Activated naive CD4-positive, alpha-beta T cell treated with anti-CD3 and anti-CD28 coated beads, Interleukin-2, amount 50 U/mL, for 24 hours (primary cell): ENCODE results near the gene RBMS3.
"Not testable (repeated sequence)": the region's sequence is repeated elsewhere in the genome, so short reads cannot be mapped to it uniquely, and the experiment has no call there.

Experiments
- H3K27ac Mint-ChIP-seq: one replicate; pipeline ENCODE4 v1.8.0; 2021; ENCODE audit warnings: mild to moderate bottlenecking, mixed read lengths
- H3K27me3 Mint-ChIP-seq: one replicate; pipeline ENCODE4 v1.8.0; 2021; ENCODE audit warnings: mixed read lengths
- H3K36me3 Mint-ChIP-seq: one replicate; pipeline ENCODE4 v1.8.0; 2021; ENCODE audit warnings: mixed read lengths
- H3K4me1 Mint-ChIP-seq: one replicate; pipeline ENCODE4 v1.8.0; 2021; ENCODE audit warnings: mixed read lengths
- H3K4me3 Mint-ChIP-seq: one replicate; pipeline ENCODE4 v1.8.0; 2021; ENCODE audit warnings: mild to moderate bottlenecking, mixed read lengths
- H3K9me3 Mint-ChIP-seq: one replicate; pipeline ENCODE4 v1.8.0; 2021; ENCODE audit warnings: mixed read lengths

Gene RBMS3

GRCh38 chr3:29438580-29438979 is 157.7 kb downstream of the RBMS3 start:
- H3K4me1 Mint-ChIP-seq, result no peaks in the 10 kb centered on the region

GRCh38 chr3:29440413-29441305 is 159.8 kb downstream of the RBMS3 start:
- H3K4me1 Mint-ChIP-seq, result no peaks in the 10 kb centered on the region
- H3K9me3 Mint-ChIP-seq, result peaks cover 14% of the 10 kb centered on the region
- H3K36me3 Mint-ChIP-seq, result no peaks in the 10 kb centered on the region
- peaks cover 5% of the 10 kb centered on the region for H3K27me3 Mint-ChIP-seq
- H3K4me3 Mint-ChIP-seq, result no peak overlapping the region
- no peak overlapping the region for H3K27ac Mint-ChIP-seq

More at GRCh38 chr3:29438580-29438979, 157.7 kb downstream of the RBMS3 start:
- H3K36me3 Mint-ChIP-seq, result no peaks in the 10 kb centered on the region
- H3K27ac Mint-ChIP-seq, result no peak overlapping the region
- peaks cover 5% of the 10 kb centered on the region for H3K27me3 Mint-ChIP-seq
- H3K9me3 Mint-ChIP-seq, result peaks cover 5% of the 10 kb centered on the region
- no peak overlapping the region for H3K4me3 Mint-ChIP-seq

- H3K36me3 Mint-ChIP-seq, result no peaks in the 10 kb centered on the region
- no peak overlapping the region for H3K27ac Mint-ChIP-seq
- peaks cover 5% of the 10 kb centered on the region for H3K27me3 Mint-ChIP-seq
- no peaks in the 10 kb centered on the region for H3K4me1 Mint-ChIP-seq
- no peak overlapping the region for H3K4me3 Mint-ChIP-seq
- H3K9me3 Mint-ChIP-seq, result peaks cover 14% of the 10 kb centered on the region
Measured at GRCh38 chr3:29441422-29441821, 160.6 kb downstream of the RBMS3 start.

GRCh38 chr3:29447946-29448627 is 167.2 kb downstream of the RBMS3 start:
- Mint-ChIP-seq H3K36me3 (no peaks in the 10 kb centered on the region), H3K4me3 (no peak overlapping the region), H3K27me3 (no peaks in the 10 kb centered on the region), H3K27ac (no peak overlapping the region), H3K4me1 (no peaks in the 10 kb centered on the region), H3K9me3 (peaks cover 9% of the 10 kb centered on the region)

- Mint-ChIP-seq H3K27me3 (no peaks in the 10 kb centered on the region), H3K4me1 (no peaks in the 10 kb centered on the region), H3K27ac (no peak overlapping the region), H3K36me3 (no peaks in the 10 kb centered on the region), H3K4me3 (no peak overlapping the region), H3K9me3 (no peaks in the 10 kb centered on the region)
Measured at GRCh38 chr3:29451920-29452319, 171.0 kb downstream of the RBMS3 start.

- no peaks in the 10 kb centered on the region for H3K36me3 Mint-ChIP-seq
- no peaks in the 10 kb centered on the region for H3K4me1 Mint-ChIP-seq
- no peak overlapping the region for H3K27ac Mint-ChIP-seq
- no peaks in the 10 kb centered on the region for H3K9me3 Mint-ChIP-seq
- no peak overlapping the region for H3K4me3 Mint-ChIP-seq
- no peaks in the 10 kb centered on the region for H3K27me3 Mint-ChIP-seq
Measured at GRCh38 chr3:29452934-29453283, 172.0 kb downstream of the RBMS3 start.

- H3K27ac Mint-ChIP-seq, result no peak overlapping the region
- no peak overlapping the region for H3K4me3 Mint-ChIP-seq
- no peaks in the 10 kb centered on the region for H3K36me3 Mint-ChIP-seq
- H3K4me1 Mint-ChIP-seq, result no peaks in the 10 kb centered on the region
- H3K9me3 Mint-ChIP-seq, result no peaks in the 10 kb centered on the region
- H3K27me3 Mint-ChIP-seq, result no peaks in the 10 kb centered on the region
Measured at GRCh38 chr3:29453284-29454001, 172.6 kb downstream of the RBMS3 start.

- no peak overlapping the region for H3K4me3 Mint-ChIP-seq
- H3K27me3 Mint-ChIP-seq, result no peaks in the 10 kb centered on the region
- H3K27ac Mint-ChIP-seq, result no peak overlapping the region
Measured at GRCh38 chr3:29454161-29454611, 173.3 kb downstream of the RBMS3 start.

GRCh38 chr3:29456901-29457300 is 176.0 kb downstream of the RBMS3 start:
- H3K36me3 Mint-ChIP-seq, result no peaks in the 10 kb centered on the region
- no peaks in the 10 kb centered on the region for H3K27me3 Mint-ChIP-seq
- H3K4me1 Mint-ChIP-seq, result no peaks in the 10 kb centered on the region
- no peak overlapping the region for H3K27ac Mint-ChIP-seq
- no peaks in the 10 kb centered on the region for H3K9me3 Mint-ChIP-seq
- no peak overlapping the region for H3K4me3 Mint-ChIP-seq

More at GRCh38 chr3:29454161-29454611, 173.3 kb downstream of the RBMS3 start:
- Mint-ChIP-seq H3K4me1 (no peaks in the 10 kb centered on the region), H3K36me3 (no peaks in the 10 kb centered on the region), H3K9me3 (no peaks in the 10 kb centered on the region)

- no peak overlapping the region for H3K4me3 Mint-ChIP-seq
- no peaks in the 10 kb centered on the region for H3K27me3 Mint-ChIP-seq
Measured at GRCh38 chr3:29463304-29463703, 182.4 kb downstream of the RBMS3 start.

GRCh38 chr3:29465836-29466235 is 185.0 kb downstream of the RBMS3 start:
- H3K4me1 Mint-ChIP-seq, result no peaks in the 10 kb centered on the region
- H3K9me3 Mint-ChIP-seq, result no peaks in the 10 kb centered on the region
- H3K36me3 Mint-ChIP-seq, result no peaks in the 10 kb centered on the region
- H3K27me3 Mint-ChIP-seq, result no peaks in the 10 kb centered on the region
- no peak overlapping the region for H3K4me3 Mint-ChIP-seq
- no peak overlapping the region for H3K27ac Mint-ChIP-seq

More at GRCh38 chr3:29463304-29463703, 182.4 kb downstream of the RBMS3 start:
- no peaks in the 10 kb centered on the region for H3K9me3 Mint-ChIP-seq
- H3K4me1 Mint-ChIP-seq, result no peaks in the 10 kb centered on the region
- no peak overlapping the region for H3K27ac Mint-ChIP-seq
- no peaks in the 10 kb centered on the region for H3K36me3 Mint-ChIP-seq

GRCh38 chr3:29466442-29466841 is 185.6 kb downstream of the RBMS3 start:
- no peaks in the 10 kb centered on the region for H3K9me3 Mint-ChIP-seq

GRCh38 chr3:29468187-29468586 is 187.3 kb downstream of the RBMS3 start:
- no peak overlapping the region for H3K4me3 Mint-ChIP-seq
- no peaks in the 10 kb centered on the region for H3K27me3 Mint-ChIP-seq
- no peaks in the 10 kb centered on the region for H3K4me1 Mint-ChIP-seq
- no peaks in the 10 kb centered on the region for H3K9me3 Mint-ChIP-seq
- H3K36me3 Mint-ChIP-seq, result no peaks in the 10 kb centered on the region
- H3K27ac Mint-ChIP-seq, result no peak overlapping the region

More at GRCh38 chr3:29466442-29466841, 185.6 kb downstream of the RBMS3 start:
- no peak overlapping the region for H3K27ac Mint-ChIP-seq
- H3K4me1 Mint-ChIP-seq, result no peaks in the 10 kb centered on the region
- H3K36me3 Mint-ChIP-seq, result no peaks in the 10 kb centered on the region
- no peak overlapping the region for H3K4me3 Mint-ChIP-seq
- no peaks in the 10 kb centered on the region for H3K27me3 Mint-ChIP-seq

GRCh38 chr3:29473481-29474170 is 192.8 kb downstream of the RBMS3 start:
- not testable (repeated sequence) for H3K4me1 Mint-ChIP-seq, H3K27ac Mint-ChIP-seq, H3K4me3 Mint-ChIP-seq

GRCh38 chr3:29475305-29475840 is 194.5 kb downstream of the RBMS3 start:
- peaks cover 2% of the 10 kb centered on the region for H3K27me3 Mint-ChIP-seq
- H3K27ac Mint-ChIP-seq, result no peak overlapping the region
- no peak overlapping the region for H3K4me3 Mint-ChIP-seq
- H3K9me3 Mint-ChIP-seq, result peaks cover 5% of the 10 kb centered on the region
- H3K4me1 Mint-ChIP-seq, result no peaks in the 10 kb centered on the region
- no peaks in the 10 kb centered on the region for H3K36me3 Mint-ChIP-seq

More at GRCh38 chr3:29473481-29474170, 192.8 kb downstream of the RBMS3 start:
- not testable (repeated sequence) for H3K9me3 Mint-ChIP-seq, H3K36me3 Mint-ChIP-seq, H3K27me3 Mint-ChIP-seq
